ENCODE data around the gene HOXD11.

- TF ChIP-seq CTCF (IDR thresholded peaks at IDR 0.05) (no peak), POLR2AphosphoS5 (IDR thresholded peaks at IDR 0.05) (no peak)
Measured at GRCh38 chr2:176117162-176117822, 10.2 kb downstream of the HOXD11 start.

Measured in upper lobe of left lung (tissue), 4 donors.